CD8-positive, alpha-beta memory T cell (primary cell): ENCODE results near the gene ZNF664. TPM values are rescaled to one million over a fixed set of nuclear protein-coding genes. Genes with fewer than 3 reads are reported as not detected.

Source experiments
- CTCF ChIA-PET: fragments of 350-600 bp; sonication (Branson Sonifier 250); formaldehyde crosslinking; loops from one replicate; lab custom pipeline; 2021; ENCODE audit warnings: antibody characterized with exemption; lab: Charles Lee
- POLR2A ChIA-PET: fragments of 350-600 bp; sonication (Branson Sonifier 250); formaldehyde crosslinking; loops from one replicate; lab custom pipeline; 2021; ENCODE audit warnings: antibody characterized with exemption; lab: Charles Lee
- DNase-seq, 5 donors: peaks; one replicate each; pipeline versions ENCODE4 v3.0.0 to v3.0.0-alpha.2; 2020 to 2022; ENCODE audit warnings: mixed read lengths in 1 of 5
- H3K27ac ChIP-seq: one replicate; pipeline ENCODE4 v1.7.0; 2013; ENCODE audit warnings: low read depth, mild to moderate bottlenecking, low read length, moderate library complexity
- H3K27me3 ChIP-seq: 2 replicates; pipeline ENCODE4 v1.7.0; 2013; ENCODE audit warnings: low read length, mild to moderate bottlenecking; ENCODE audit not compliant: insufficient read depth, poor library complexity, severe bottlenecking
- H3K36me3 ChIP-seq: 2 replicates; pipeline ENCODE4 v1.7.0; 2013; ENCODE audit warnings: mild to moderate bottlenecking, low read length, moderate library complexity; ENCODE audit not compliant: insufficient read depth
- H3K4me1 ChIP-seq: 2 replicates; pipeline ENCODE4 v1.7.0; 2013; ENCODE audit warnings: mild to moderate bottlenecking, low read length, moderate library complexity; ENCODE audit not compliant: insufficient read depth
- H3K4me3 ChIP-seq: 2 replicates; pipeline ENCODE4 v1.7.0; 2013; ENCODE audit warnings: mild to moderate bottlenecking, low read length
- H3K9me3 ChIP-seq: 2 replicates; pipeline ENCODE4 v1.7.0; 2013; ENCODE audit warnings: mild to moderate bottlenecking, low read length
- H3K27ac Mint-ChIP-seq, 8 donors: one replicate each; pipeline ENCODE4 v1.8.0; 2020 to 2021; ENCODE audit warnings: mixed read lengths in 8 of 8, mild to moderate bottlenecking in 6 of 8, inconsistent platforms in 3 of 8, moderate library complexity in 3 of 8
- H3K27me3 Mint-ChIP-seq, 2 donors: one replicate each; pipeline ENCODE4 v1.8.0; 2020 to 2021; ENCODE audit warnings: mixed read lengths in 2 of 2, mild to moderate bottlenecking in 1 of 2, moderate library complexity in 1 of 2
- H3K36me3 Mint-ChIP-seq, 3 donors: one replicate each; pipeline ENCODE4 v1.8.0; 2020 to 2021; ENCODE audit warnings: mixed read lengths in 3 of 3, inconsistent platforms in 1 of 3, mild to moderate bottlenecking in 1 of 3
- H3K4me1 Mint-ChIP-seq, 3 donors: one replicate each; pipeline ENCODE4 v1.8.0; 2020 to 2021; ENCODE audit warnings: mixed read lengths in 3 of 3, inconsistent platforms in 1 of 3, mild to moderate bottlenecking in 1 of 3
- H3K4me3 Mint-ChIP-seq, 7 donors: one replicate each; pipeline ENCODE4 v1.8.0; 2020 to 2021; ENCODE audit warnings: mixed read lengths in 7 of 7, mild to moderate bottlenecking in 6 of 7, moderate library complexity in 4 of 7, inconsistent platforms in 2 of 7
- H3K9me3 Mint-ChIP-seq, 5 donors: one replicate each; pipeline ENCODE4 v1.8.0; 2020 to 2022; ENCODE audit warnings: mixed read lengths in 5 of 5, mild to moderate bottlenecking in 3 of 5, moderate library complexity in 2 of 5, inconsistent platforms in 1 of 5
- polyA plus RNA-seq: library from polyadenylated mRNA; unstranded; fragments of 300-500 nt; fragmentation: Illumina TruSeq; gene quantifications from one replicate; pipeline ENCODE4 v1.2.3, GENCODE V29; 2021
- total RNA-seq, 2 experiments: library from RNA; stranded (reverse); gene quantifications; one replicate each; pipeline ENCODE4 v1.2.3, GENCODE V29; 2021

Gene ZNF664
- total RNA-seq (10 to 100 TPM; 73.0 to 75.8 TPM), polyA plus RNA-seq (10.8 TPM)

DNA sequence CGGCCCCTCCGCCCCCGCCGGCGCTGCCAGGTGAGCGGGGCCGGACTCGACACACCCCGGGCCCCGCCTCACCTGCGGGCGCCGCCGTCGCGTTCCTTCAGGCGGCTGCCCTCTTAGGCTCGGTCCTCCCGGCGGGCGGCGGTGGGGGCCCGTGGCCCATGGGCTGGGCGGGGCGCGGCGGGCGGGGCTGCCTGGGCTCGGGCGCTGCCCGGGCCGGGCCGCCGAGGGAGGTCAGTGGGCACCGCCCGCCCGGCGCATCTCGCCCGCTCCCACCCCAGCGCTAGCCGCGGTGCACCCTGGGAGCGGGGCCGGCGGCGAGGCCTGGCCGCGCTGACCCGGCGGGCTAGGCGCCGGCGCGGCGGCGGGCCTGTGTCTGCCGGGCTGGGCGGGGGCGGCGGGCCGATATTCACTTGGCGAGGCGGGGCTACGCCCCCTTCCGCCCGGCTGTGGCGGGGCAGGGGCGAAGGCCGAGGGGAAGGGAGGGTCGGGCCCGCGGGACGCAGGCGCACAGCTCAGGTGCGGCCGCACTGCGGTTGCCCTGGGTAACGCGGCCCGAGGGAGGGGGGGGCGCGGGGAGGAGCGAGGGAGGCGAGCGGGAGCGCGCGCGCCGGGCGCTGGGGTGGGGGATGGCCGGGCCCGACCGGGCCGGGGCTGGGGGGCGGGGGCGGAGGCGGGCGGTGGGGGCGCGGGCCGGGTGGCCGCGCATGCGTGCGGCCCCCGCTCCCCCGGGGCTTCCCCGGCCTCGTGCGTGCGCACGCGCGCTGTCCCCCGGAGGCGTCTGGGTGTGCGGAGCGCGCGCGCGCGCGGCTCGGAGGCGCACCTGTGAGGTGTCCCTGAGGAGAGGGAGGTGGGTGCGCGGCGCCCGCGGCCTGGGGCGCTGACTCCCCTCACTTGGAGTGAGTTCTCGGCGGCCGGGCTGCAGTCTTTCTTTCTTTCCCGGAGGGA is at the start of gene ZNF664, which contains the start of gene CCDC92:
Gene ZNF664, plus strand, starts transcription at position 759 of the 945 bp plus-strand sequence. CDS start 38,930 bp downstream, outside the sequence.
Gene CCDC92, minus strand, starts transcription at position 375 of the 945 bp plus-strand sequence. CDS start 28,526 bp downstream, outside the sequence.
- ChIA-PET CTCF (interaction anchor here (1.2 kb wide), 1 partner anchor 13 kb away, joined by 5 read pairs; no protein-coding TSS in a partner anchor), POLR2A (interaction anchor here (1.0 kb wide), 1 partner anchor 58 kb away, joined by 3 read pairs; no protein-coding TSS in a partner anchor)
- H3K4me3 ChIP-seq, result peak within 1 kb of the TSS; percentile 60
- peak within 1 kb of the TSS; percentile 62 for H3K27ac ChIP-seq
- no peaks in the 10 kb centered on the region for H3K9me3 Mint-ChIP-seq
- peak within 1 kb of the TSS; percentile 89 to 97 (median 93) for H3K4me3 Mint-ChIP-seq
- no peaks in the 10 kb centered on the region for H3K27me3 ChIP-seq
- peak; percentile 89 to 97 (median 92) for DNase-seq
- H3K36me3 Mint-ChIP-seq, result peaks cover 0 to 24% (median 4%) of the 10 kb centered on the region in 3 donors
- H3K9me3 ChIP-seq, result no peaks in the 10 kb centered on the region
- H3K27ac Mint-ChIP-seq, result peak within 1 kb of the TSS; percentile 89 to 98 (median 93)
- H3K4me1 ChIP-seq, result peaks cover 18% of the 10 kb centered on the region
- H3K4me1 Mint-ChIP-seq, result peaks cover 26 to 53% (median 51%) of the 10 kb centered on the region in 3 donors
- peaks cover 4% of the 10 kb centered on the region for H3K36me3 ChIP-seq
- H3K27me3 Mint-ChIP-seq, result no peaks in the 10 kb centered on the region

DNA sequence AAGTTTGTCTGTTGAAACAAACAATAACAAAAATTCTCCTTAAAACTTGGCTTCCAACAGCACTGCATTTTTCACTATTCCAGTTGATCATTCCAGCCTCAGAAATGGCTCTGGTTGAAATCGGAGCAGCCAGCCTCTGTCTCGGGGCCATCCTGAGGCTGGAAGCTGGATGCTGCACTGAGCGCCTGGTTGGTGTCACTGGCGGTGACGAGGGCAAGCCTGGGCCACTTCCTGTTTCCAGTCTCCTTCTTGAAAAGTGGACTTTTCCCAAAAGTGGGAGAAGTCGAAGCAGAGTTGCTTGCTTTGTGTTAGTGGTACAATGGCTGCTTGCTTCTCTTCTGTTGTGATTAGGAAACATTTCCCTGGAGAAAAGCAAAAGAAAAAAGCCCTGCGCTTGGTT is 49.1 kb upstream of the ZNF664 start:
- ChIA-PET POLR2A (no interaction called here), CTCF (interaction anchor here (1.3 kb wide), 1 partner anchor 18 kb away, joined by 7 read pairs; no protein-coding TSS in a partner anchor)
- no peak overlapping the region for H3K4me3 Mint-ChIP-seq
- no peaks in the 10 kb centered on the region for H3K9me3 Mint-ChIP-seq
- no peak overlapping the region for H3K27ac Mint-ChIP-seq
- Histone ChIP-seq H3K4me1 (peaks cover 5% of the 10 kb centered on the region), H3K27ac (no peak overlapping the region), H3K4me3 (no peak overlapping the region), H3K27me3 (peaks cover 5% of the 10 kb centered on the region), H3K9me3 (no peaks in the 10 kb centered on the region), H3K36me3 (no peaks in the 10 kb centered on the region)
- DNase-seq, result no peak
- no peaks in the 10 kb centered on the region for H3K36me3 Mint-ChIP-seq
- peaks cover 16 to 38% of the 10 kb centered on the region in 2 donors for H3K27me3 Mint-ChIP-seq
- H3K4me1 Mint-ChIP-seq, result no peaks in the 10 kb centered on the region

DNA sequence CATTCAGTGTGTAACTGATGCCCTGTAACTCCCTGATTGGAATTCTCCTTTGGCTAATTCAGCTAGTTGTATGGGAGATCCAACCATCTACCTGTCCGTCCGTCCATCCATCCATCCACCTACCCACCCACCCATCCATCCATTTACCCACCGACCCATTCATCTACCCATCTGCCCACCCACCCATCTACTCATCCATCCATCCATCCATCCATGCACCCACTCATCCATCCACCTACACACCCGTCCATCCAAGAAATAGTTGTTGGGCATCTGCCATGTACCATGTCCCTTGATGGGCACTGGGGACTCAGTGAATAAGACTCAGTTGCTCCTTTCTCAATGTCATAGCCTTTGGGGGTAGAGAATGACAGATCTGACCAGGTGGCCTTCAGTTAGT is 48.5 kb upstream of the ZNF664 start:
- no peaks in the 10 kb centered on the region for H3K36me3 ChIP-seq
- Mint-ChIP-seq H3K27me3 (peaks cover 16 to 36% of the 10 kb centered on the region in 2 donors), H3K4me3 (no peak overlapping the region), H3K27ac (peak overlapping the region in 1 of 8 donors; percentile 83), H3K9me3 (no peaks in the 10 kb centered on the region), H3K4me1 (no peaks in the 10 kb centered on the region), H3K36me3 (no peaks in the 10 kb centered on the region)
- no peak overlapping the region for H3K27ac ChIP-seq
- ChIA-PET POLR2A (no interaction called here), CTCF (interaction anchor here (1.3 kb wide), 1 partner anchor 19 kb away, joined by 7 read pairs; no protein-coding TSS in a partner anchor)
- H3K4me1 ChIP-seq, result peaks cover 5% of the 10 kb centered on the region
- no peak overlapping the region for H3K4me3 ChIP-seq
- DNase-seq, result no peak
- no peaks in the 10 kb centered on the region for H3K9me3 ChIP-seq
- peaks cover 5% of the 10 kb centered on the region for H3K27me3 ChIP-seq

DNA sequence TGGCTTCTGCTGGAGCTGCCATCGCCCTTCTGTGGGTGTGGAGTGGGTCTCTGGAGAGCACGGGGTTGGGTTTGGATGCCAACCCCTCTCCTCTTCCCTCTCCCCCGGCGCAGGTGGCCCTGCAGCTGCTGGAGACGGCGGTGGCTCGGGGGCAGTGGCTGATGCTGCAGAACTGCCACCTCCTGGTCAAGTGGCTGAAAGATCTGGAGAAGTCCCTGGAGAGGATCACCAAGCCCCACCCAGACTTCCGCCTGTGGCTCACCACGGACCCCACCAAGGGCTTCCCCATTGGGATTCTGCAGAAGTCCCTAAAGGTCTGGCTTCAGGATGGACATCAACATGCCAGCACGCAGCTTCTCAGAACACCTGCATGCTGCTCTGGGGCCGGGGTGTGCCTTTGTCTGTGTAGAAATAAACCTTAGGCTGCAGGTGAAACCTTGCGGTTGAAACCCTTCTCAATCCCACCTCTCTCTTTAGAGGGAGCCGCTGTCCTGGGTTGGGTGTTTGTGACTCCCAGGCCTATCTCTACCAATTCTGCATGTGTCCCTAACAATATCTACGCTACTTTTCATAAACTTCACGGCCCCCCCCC is 44.6 kb upstream of the ZNF664 start:
- Mint-ChIP-seq H3K4me1 (peaks cover 10 to 20% (median 15%) of the 10 kb centered on the region in 3 donors), H3K4me3 (no peak overlapping the region), H3K9me3 (no peaks in the 10 kb centered on the region), H3K27me3 (peaks cover 25 to 26% of the 10 kb centered on the region in 2 donors), H3K27ac (no peak overlapping the region), H3K36me3 (no peaks in the 10 kb centered on the region)
- H3K4me3 ChIP-seq, result no peak overlapping the region
- no peaks in the 10 kb centered on the region for H3K9me3 ChIP-seq
- ChIA-PET POLR2A (no interaction called here), CTCF (interaction anchor here (0.6 to 1.2 kb wide), 3 partner anchors 9 to 56 kb away, joined by 3 to 4 read pairs (median 3); no protein-coding TSS in a partner anchor)
- no peaks in the 10 kb centered on the region for H3K27me3 ChIP-seq
- H3K27ac ChIP-seq, result no peak overlapping the region
- no peaks in the 10 kb centered on the region for H3K36me3 ChIP-seq
- DNase-seq, result no peak
- peaks cover 18% of the 10 kb centered on the region for H3K4me1 ChIP-seq

DNA sequence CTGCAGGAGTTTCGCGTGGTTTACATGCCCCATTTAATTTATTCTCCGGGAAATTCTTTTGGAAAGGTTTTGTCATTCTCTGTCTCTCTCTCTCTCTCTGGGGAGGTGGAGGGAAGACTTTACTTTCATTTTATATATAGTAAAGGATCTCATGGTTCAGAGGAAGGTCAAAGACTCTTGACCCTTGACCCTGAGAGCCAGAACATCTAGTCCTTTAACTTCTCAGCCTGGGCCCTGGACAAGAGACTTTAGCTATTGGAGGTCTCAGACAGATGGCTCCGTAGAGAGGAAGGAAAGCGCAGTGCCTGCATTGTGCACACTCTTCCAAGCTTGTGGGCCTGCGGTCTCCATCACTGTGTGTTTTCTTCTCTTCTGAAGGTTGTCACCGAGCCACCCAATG is 44.1 kb upstream of the ZNF664 start:
- Histone ChIP-seq H3K27ac (no peak overlapping the region), H3K36me3 (no peaks in the 10 kb centered on the region), H3K4me3 (no peak overlapping the region), H3K4me1 (peaks cover 18% of the 10 kb centered on the region), H3K27me3 (no peaks in the 10 kb centered on the region), H3K9me3 (no peaks in the 10 kb centered on the region)
- CTCF ChIA-PET, result no interaction called here
- H3K27ac Mint-ChIP-seq, result peak overlapping the region in 1 of 8 donors; percentile 8
- no peaks in the 10 kb centered on the region for H3K36me3 Mint-ChIP-seq
- no peak for DNase-seq
- peaks cover 24% of the 10 kb centered on the region in 2 donors for H3K27me3 Mint-ChIP-seq
- H3K9me3 Mint-ChIP-seq, result no peaks in the 10 kb centered on the region
- POLR2A ChIA-PET, result no interaction called here
- H3K4me3 Mint-ChIP-seq, result no peak overlapping the region
- peaks cover 10 to 25% (median 15%) of the 10 kb centered on the region in 3 donors for H3K4me1 Mint-ChIP-seq

DNA sequence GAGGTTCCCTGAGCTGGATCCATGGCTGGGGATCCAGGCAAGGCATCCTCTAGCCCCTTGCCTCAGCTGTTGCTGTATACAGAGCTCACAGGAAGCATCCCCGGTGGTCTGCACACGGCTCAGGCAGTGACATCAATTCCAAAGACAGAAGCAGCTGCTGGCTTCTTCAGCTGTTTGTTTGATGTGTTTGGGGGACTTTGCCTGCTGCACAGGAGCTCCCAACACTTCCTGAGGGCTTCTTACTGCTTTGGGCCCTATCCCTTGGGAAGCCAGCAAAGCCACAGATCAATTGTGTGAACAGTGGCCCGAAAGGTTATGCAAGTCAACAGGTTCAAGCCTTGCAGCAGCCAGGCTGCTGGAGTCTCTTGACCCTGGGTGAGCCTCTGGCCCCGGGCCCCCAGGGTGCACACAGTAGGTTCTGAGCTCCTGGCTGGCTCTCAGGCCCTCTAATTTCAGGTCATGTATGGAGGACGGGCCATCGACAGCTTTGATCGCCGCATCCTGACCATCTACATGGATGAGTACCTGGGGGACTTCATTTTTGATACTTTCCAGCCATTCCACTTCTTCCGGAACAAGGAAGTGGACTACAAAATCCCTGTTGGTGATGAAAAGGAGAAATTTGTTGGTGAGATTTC is 43.0 kb upstream of the ZNF664 start:
- Histone ChIP-seq H3K36me3 (no peaks in the 10 kb centered on the region), H3K4me1 (peaks cover 18% of the 10 kb centered on the region), H3K27me3 (no peaks in the 10 kb centered on the region), H3K4me3 (no peak overlapping the region), H3K27ac (no peak overlapping the region), H3K9me3 (no peaks in the 10 kb centered on the region)
- Mint-ChIP-seq H3K4me3 (no peak overlapping the region), H3K4me1 (peaks cover 10 to 33% (median 15%) of the 10 kb centered on the region in 3 donors), H3K27me3 (peaks cover 14 to 17% of the 10 kb centered on the region in 2 donors), H3K9me3 (no peaks in the 10 kb centered on the region), H3K27ac (peak overlapping the region in 1 of 8 donors; percentile 50), H3K36me3 (no peaks in the 10 kb centered on the region)
- ChIA-PET POLR2A (no interaction called here), CTCF (no interaction called here)
- no peak for DNase-seq

DNA sequence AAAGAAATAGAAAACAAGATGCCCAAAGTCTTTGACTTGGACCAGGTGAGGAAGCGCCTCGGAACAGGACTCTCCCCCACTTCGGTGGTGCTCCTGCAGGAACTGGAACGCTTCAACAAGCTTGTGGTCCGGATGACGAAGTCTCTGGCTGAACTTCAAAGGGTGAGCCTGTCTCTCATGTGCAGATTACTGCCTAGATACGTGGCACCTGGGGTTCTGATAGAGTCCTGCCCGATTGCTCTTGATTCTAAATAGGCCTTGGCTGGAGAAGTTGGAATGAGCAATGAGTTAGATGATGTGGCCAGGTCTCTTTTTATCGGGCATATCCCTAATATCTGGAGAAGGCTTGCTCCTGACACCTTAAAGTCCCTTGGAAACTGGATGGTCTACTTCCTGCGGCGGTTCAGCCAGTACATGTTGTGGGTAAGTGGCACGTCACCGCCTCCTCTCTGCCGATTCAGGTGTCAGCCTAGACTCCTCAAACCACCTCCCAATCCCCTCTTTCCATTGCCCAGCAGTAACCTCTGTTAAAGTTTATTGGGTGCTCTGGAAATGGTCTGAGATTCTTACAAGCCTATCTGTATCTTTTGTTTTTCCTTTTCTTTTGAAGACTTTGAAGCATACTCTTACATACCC is 41.2 kb upstream of the ZNF664 start:
- peak overlapping the region in 6 of 7 donors; percentile 13 to 69 (median 39) for H3K4me3 Mint-ChIP-seq
- H3K27ac Mint-ChIP-seq, result peak overlapping the region in 7 of 8 donors; percentile 4 to 80 (median 53)
- H3K4me3 ChIP-seq, result no peak overlapping the region
- H3K27me3 Mint-ChIP-seq, result peaks cover 12 to 15% of the 10 kb centered on the region in 2 donors
- H3K27ac ChIP-seq, result no peak overlapping the region
- CTCF ChIA-PET, result no interaction called here
- DNase-seq, result peak in 3 of 5 donors; percentile 34 to 73 (median 69)
- no peaks in the 10 kb centered on the region for H3K36me3 ChIP-seq
- POLR2A ChIA-PET, result interaction anchor here (0.7 kb wide), 2 partner anchors 34 to 39 kb away, joined by 4 read pairs; no protein-coding TSS in a partner anchor
- peaks cover 18% of the 10 kb centered on the region for H3K4me1 ChIP-seq
- H3K9me3 ChIP-seq, result no peaks in the 10 kb centered on the region
- H3K27me3 ChIP-seq, result no peaks in the 10 kb centered on the region
- H3K36me3 Mint-ChIP-seq, result peaks cover 0 to 8% (median 4%) of the 10 kb centered on the region in 3 donors
- no peaks in the 10 kb centered on the region for H3K9me3 Mint-ChIP-seq
- H3K4me1 Mint-ChIP-seq, result peaks cover 16 to 39% (median 20%) of the 10 kb centered on the region in 3 donors
